ENCODE measurements around the gene C6orf47. TPM values are rescaled to one million over a fixed set of nuclear protein-coding genes. Genes with fewer than 3 reads are reported as not detected.

Gene C6orf47
- polyA plus RNA-seq, 2 donors: 20.6 to 21.1 TPM

DNA sequence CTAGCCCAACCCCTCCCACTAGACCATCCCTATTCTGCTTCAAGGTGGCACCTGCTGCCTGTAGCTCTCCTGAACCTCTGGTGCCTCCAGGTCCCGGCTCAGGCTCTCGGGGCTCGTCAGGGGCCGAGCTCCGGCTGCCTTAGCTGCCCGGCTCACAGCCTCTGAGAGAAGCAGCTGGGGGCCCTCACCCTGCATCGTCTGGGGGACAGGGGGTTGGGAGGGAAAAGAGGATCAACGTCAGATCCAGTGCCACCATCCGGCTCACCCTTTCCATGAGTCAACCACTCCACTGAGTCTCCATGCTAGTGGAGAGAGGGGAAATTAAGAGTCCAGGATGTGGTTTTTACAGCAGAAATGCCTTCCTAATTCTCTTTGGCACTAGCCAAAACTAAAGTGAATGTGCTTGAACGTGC lies 21.1 kb downstream of the C6orf47 start:
- H3K4me1 ChIP-seq (ENCODE audit: control insufficient read depth in 2 of 2, insufficient read depth in 2 of 2, low read length in 1 of 2): no peaks in the 10 kb centered on the region
- H3K36me3 ChIP-seq (ENCODE audit: control insufficient read depth in 2 of 2, insufficient read depth in 2 of 2, low read length in 1 of 2): peaks cover 65 to 66% of the 10 kb centered on the region in 2 donors
- no peaks in the 10 kb centered on the region for H3K27me3 ChIP-seq (ENCODE audit: control insufficient read depth in 1 of 2, insufficient read depth in 2 of 2, low read length in 2 of 2)
- 73 to 78% methylated on average over 10 of the region's 10 CpGs for WGBS, 2 donors
- H3K27ac ChIP-seq (ENCODE audit: low read depth in 2 of 2, low read length in 1 of 2): peak overlapping the region in 1 of 2 donors; percentile 8
- no peak overlapping the region for H3K4me3 ChIP-seq (ENCODE audit: low read depth in 1 of 2, low read length in 2 of 2)
- H3K9me3 ChIP-seq (ENCODE audit: control insufficient read depth in 2 of 2, insufficient read depth in 1 of 2, low read depth in 1 of 2, low read length in 1 of 2): no peaks in the 10 kb centered on the region

DNA sequence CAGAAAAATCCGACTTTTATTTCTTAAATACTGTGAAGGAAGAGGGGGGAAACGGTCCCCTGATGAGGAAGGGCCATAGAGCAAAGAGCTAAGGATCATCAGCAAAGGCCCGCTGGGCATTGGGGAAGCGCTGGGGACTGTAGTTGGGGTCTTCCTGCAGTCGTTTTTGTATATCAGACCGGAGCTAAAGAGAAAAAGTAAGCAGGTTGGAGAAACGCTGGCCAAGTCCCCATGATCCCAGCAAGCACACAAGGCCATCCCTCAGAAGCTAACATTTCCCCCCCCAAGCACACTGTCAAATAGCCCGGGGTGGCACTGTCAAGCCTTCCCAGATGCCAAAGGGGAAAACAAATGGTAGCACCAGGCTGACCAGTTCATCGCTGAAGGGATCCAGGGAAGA lies 21.5 kb downstream of the C6orf47 start:
- WGBS, 2 donors: 76 to 82% methylated on average over 9 of the region's 9 CpGs

DNA sequence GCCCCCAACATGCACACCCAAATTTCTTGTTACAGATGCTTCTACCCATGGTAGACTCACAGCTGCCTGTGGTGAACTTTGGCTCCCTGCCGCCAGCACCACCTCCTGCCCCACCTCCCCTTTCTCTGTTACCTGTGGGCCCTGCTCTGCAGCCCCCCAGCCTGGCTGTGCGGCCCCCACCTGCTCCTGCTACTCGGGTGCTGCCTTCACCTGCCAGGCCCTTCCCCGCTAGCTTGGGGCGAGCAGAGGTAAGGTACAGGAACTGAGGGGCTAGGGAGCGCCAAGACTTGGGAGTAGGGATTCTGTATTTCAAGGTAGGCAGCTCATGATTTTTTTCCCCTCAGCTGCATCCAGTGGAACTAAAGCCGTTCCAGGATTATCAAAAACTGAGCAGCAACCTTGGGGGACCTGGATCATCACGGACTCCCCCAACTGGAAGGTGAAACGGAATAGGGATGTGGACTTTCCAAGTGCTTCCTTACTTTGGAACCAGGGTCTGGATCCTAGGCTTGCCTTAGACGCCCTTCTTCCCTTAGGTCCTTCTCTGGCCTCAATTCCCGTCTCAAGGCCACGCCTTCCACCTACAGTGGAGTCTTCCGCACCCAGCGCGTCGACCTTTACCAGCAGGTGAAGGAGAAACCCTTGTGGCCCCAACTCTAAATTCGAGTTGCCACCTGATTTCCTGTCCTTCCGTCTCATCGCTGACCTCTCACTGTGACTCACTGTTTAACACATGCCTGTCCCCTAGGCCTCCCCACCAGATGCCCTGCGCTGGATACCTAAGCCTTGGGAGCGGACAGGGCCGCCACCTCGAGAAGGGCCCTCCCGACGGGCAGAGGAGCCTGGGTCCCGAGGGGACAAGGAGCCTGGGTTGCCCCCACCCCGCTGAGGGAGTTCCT lies 23.6 kb downstream of the C6orf47 start:
- H3K27ac ChIP-seq (ENCODE audit: low read depth in 2 of 2, low read length in 1 of 2): no peak overlapping the region
- peaks cover 55 to 67% of the 10 kb centered on the region in 2 donors for H3K36me3 ChIP-seq (ENCODE audit: control insufficient read depth in 2 of 2, insufficient read depth in 2 of 2, low read length in 1 of 2)
- H3K27me3 ChIP-seq (ENCODE audit: control insufficient read depth in 1 of 2, insufficient read depth in 2 of 2, low read length in 2 of 2): no peaks in the 10 kb centered on the region
- 77% methylated on average over 27 of the region's 27 CpGs for WGBS, 2 donors
- no peaks in the 10 kb centered on the region for H3K9me3 ChIP-seq (ENCODE audit: control insufficient read depth in 2 of 2, insufficient read depth in 1 of 2, low read depth in 1 of 2, low read length in 1 of 2)
- H3K4me1 ChIP-seq (ENCODE audit: control insufficient read depth in 2 of 2, insufficient read depth in 2 of 2, low read length in 1 of 2): no peaks in the 10 kb centered on the region
- H3K4me3 ChIP-seq (ENCODE audit: low read depth in 1 of 2, low read length in 2 of 2): no peak overlapping the region

More for the DNA sequence above, 21.5 kb downstream of the C6orf47 start:
- Histone ChIP-seq H3K4me3 (ENCODE audit: low read depth in 1 of 2, low read length in 2 of 2) (no peak overlapping the region), H3K36me3 (ENCODE audit: control insufficient read depth in 2 of 2, insufficient read depth in 2 of 2, low read length in 1 of 2) (peaks cover 64 to 66% of the 10 kb centered on the region in 2 donors), H3K4me1 (ENCODE audit: control insufficient read depth in 2 of 2, insufficient read depth in 2 of 2, low read length in 1 of 2) (no peaks in the 10 kb centered on the region), H3K27ac (ENCODE audit: low read depth in 2 of 2, low read length in 1 of 2) (peak overlapping the region in 1 of 2 donors; percentile 8), H3K27me3 (ENCODE audit: control insufficient read depth in 1 of 2, insufficient read depth in 2 of 2, low read length in 2 of 2) (no peaks in the 10 kb centered on the region), H3K9me3 (ENCODE audit: control insufficient read depth in 2 of 2, insufficient read depth in 1 of 2, low read depth in 1 of 2, low read length in 1 of 2) (no peaks in the 10 kb centered on the region)

DNA sequence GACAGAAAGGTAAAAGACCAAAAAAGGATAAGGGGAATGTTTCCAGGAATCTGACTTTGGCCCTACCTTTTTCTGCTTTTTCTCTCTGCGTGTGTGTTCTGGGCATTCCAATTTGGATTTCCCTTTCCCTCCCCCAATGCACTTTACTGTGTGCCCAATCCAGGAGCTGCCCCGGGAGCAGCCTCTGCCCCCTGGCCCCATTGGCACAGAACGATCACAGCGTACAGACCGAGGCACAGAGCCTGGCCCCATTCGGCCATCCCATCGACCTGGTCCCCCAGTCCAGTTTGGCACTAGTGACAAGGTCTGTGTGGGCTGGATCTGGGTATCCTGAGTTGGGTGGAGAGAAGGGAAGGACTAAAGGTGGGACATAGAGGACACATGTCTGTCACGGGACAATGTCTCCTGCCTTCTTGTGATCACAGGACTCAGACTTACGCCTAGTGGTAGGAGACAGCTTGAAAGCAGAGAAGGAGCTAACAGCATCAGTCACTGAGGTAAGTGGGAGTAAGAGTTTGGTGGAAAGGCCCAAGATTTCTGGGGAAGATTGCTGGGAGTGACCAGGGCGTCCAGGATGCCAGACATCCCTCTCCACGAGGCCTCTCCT lies 25.5 kb downstream of the C6orf47 start:
- Histone ChIP-seq H3K4me3 (ENCODE audit: low read depth in 1 of 2, low read length in 2 of 2) (no peak overlapping the region), H3K9me3 (ENCODE audit: control insufficient read depth in 2 of 2, insufficient read depth in 1 of 2, low read depth in 1 of 2, low read length in 1 of 2) (no peaks in the 10 kb centered on the region), H3K4me1 (ENCODE audit: control insufficient read depth in 2 of 2, insufficient read depth in 2 of 2, low read length in 1 of 2) (no peaks in the 10 kb centered on the region), H3K27me3 (ENCODE audit: control insufficient read depth in 1 of 2, insufficient read depth in 2 of 2, low read length in 2 of 2) (no peaks in the 10 kb centered on the region), H3K36me3 (ENCODE audit: control insufficient read depth in 2 of 2, insufficient read depth in 2 of 2, low read length in 1 of 2) (peaks cover 43 to 68% of the 10 kb centered on the region in 2 donors), H3K27ac (ENCODE audit: low read depth in 2 of 2, low read length in 1 of 2) (no peak overlapping the region)
- WGBS, 2 donors: 79 to 81% methylated on average over 11 of the region's 11 CpGs

DNA sequence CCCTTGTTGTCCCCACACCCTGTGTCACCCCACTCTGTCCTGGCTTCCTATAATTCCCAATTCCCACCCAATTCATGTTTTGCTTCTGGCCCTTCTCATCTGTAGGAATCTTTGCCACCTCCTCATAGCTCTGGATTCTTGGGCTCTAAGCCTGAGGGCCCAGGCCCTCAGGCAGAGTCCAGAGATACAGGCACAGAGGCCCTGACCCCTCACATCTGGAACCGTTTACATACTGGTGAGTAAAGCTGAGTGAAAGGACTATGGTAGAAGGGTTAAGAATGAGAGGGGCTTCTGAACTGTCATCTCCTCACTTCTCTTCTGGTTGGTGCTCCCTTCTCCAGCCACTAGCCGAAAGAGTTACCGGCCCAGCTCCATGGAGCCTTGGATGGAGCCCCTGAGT lies 26.4 kb downstream of the C6orf47 start:
- Histone ChIP-seq H3K4me3 (ENCODE audit: low read depth in 1 of 2, low read length in 2 of 2) (no peak overlapping the region), H3K9me3 (ENCODE audit: control insufficient read depth in 2 of 2, insufficient read depth in 1 of 2, low read depth in 1 of 2, low read length in 1 of 2) (no peaks in the 10 kb centered on the region), H3K36me3 (ENCODE audit: control insufficient read depth in 2 of 2, insufficient read depth in 2 of 2, low read length in 1 of 2) (peaks cover 41 to 61% of the 10 kb centered on the region in 2 donors), H3K27me3 (ENCODE audit: control insufficient read depth in 1 of 2, insufficient read depth in 2 of 2, low read length in 2 of 2) (no peaks in the 10 kb centered on the region), H3K4me1 (ENCODE audit: control insufficient read depth in 2 of 2, insufficient read depth in 2 of 2, low read length in 1 of 2) (no peaks in the 10 kb centered on the region), H3K27ac (ENCODE audit: low read depth in 2 of 2, low read length in 1 of 2) (no peak overlapping the region)
- 88 to 89% methylated on average over 3 of the region's 3 CpGs for WGBS, 2 donors

DNA sequence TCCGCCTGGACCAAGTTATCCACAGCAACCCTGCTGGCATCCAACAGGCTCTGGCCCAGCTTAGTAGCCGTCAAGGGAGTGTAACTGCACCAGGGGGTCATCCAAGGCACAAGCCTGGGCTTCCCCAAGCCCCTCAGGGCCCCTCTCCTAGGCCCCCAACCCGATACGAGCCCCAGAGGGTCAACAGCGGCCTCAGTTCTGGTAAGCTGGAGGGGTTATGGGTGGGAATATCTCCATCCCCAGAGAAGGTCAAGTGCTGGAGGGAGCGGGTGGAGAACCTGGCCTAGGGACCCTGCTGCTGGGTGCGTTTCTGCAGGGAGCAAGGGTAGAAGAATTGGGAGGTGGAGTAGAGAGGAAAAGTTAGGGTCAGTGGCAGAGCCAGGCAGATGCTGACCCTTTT lies 27.1 kb downstream of the C6orf47 start:
- Histone ChIP-seq H3K4me3 (ENCODE audit: low read depth in 1 of 2, low read length in 2 of 2) (no peak overlapping the region), H3K4me1 (ENCODE audit: control insufficient read depth in 2 of 2, insufficient read depth in 2 of 2, low read length in 1 of 2) (no peaks in the 10 kb centered on the region), H3K27ac (ENCODE audit: low read depth in 2 of 2, low read length in 1 of 2) (no peak overlapping the region), H3K27me3 (ENCODE audit: control insufficient read depth in 1 of 2, insufficient read depth in 2 of 2, low read length in 2 of 2) (no peaks in the 10 kb centered on the region), H3K36me3 (ENCODE audit: control insufficient read depth in 2 of 2, insufficient read depth in 2 of 2, low read length in 1 of 2) (peaks cover 38 to 61% of the 10 kb centered on the region in 2 donors), H3K9me3 (ENCODE audit: control insufficient read depth in 2 of 2, insufficient read depth in 1 of 2, low read depth in 1 of 2, low read length in 1 of 2) (no peaks in the 10 kb centered on the region)
- WGBS, 2 donors: 88 to 91% methylated on average over 7 of the region's 7 CpGs

DNA sequence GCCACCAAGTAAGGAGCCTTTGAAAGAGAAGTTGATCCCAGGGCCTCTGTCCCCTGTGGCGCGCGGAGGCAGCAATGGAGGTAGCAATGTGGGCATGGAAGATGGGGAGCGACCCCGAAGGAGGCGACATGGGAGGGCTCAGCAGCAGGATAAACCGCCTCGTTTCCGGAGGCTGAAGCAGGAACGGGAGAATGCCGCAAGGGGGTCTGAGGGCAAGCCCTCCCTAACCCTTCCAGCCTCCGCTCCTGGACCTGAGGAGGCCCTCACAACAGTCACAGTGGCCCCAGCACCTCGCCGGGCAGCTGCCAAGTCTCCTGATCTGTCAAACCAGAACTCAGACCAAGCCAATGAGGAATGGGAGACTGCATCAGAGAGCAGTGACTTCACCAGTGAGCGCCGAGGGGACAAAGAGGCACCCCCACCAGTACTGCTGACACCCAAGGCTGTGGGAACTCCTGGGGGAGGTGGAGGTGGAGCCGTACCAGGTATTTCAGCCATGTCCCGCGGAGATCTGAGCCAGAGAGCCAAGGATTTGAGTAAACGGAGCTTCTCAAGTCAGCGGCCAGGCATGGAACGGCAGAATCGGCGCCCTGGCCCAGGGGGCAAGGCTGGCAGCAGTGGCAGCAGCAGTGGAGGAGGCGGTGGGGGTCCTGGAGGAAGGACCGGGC lies 28.2 kb downstream of the C6orf47 start:
- no peaks in the 10 kb centered on the region for H3K27me3 ChIP-seq (ENCODE audit: control insufficient read depth in 1 of 2, insufficient read depth in 2 of 2, low read length in 2 of 2)
- WGBS, 2 donors: 89 to 91% methylated on average over 26 of the region's 26 CpGs
- H3K4me3 ChIP-seq (ENCODE audit: low read depth in 1 of 2, low read length in 2 of 2): no peak overlapping the region
- H3K9me3 ChIP-seq (ENCODE audit: control insufficient read depth in 2 of 2, insufficient read depth in 1 of 2, low read depth in 1 of 2, low read length in 1 of 2): no peaks in the 10 kb centered on the region
- H3K27ac ChIP-seq (ENCODE audit: low read depth in 2 of 2, low read length in 1 of 2): no peak overlapping the region
- H3K36me3 ChIP-seq (ENCODE audit: control insufficient read depth in 2 of 2, insufficient read depth in 2 of 2, low read length in 1 of 2): peaks cover 43 to 67% of the 10 kb centered on the region in 2 donors
- no peaks in the 10 kb centered on the region for H3K4me1 ChIP-seq (ENCODE audit: control insufficient read depth in 2 of 2, insufficient read depth in 2 of 2, low read length in 1 of 2)

DNA sequence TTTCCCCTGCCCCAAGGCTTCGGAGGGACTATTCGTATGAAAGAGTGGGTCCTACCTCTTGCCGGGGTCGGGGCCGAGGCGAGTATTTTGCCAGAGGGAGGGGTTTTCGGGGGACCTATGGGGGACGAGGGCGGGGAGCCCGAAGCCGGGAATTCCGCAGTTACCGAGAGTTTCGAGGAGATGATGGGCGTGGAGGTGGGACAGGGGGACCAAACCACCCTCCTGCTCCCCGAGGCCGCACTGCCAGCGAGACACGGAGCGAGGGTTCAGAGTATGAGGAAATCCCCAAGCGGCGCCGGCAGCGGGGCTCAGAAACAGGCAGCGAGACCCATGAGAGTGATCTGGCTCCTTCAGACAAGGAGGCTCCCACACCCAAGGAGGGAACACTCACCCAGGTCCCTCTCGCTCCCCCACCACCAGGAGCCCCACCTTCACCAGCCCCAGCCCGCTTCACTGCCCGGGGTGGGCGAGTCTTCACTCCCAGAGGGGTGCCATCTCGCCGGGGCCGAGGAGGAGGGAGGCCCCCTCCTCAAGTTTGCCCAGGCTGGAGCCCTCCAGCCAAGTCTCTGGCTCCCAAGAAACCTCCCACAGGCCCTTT lies 28.8 kb downstream of the C6orf47 start:
- Histone ChIP-seq H3K27me3 (ENCODE audit: control insufficient read depth in 1 of 2, insufficient read depth in 2 of 2, low read length in 2 of 2) (no peaks in the 10 kb centered on the region), H3K4me1 (ENCODE audit: control insufficient read depth in 2 of 2, insufficient read depth in 2 of 2, low read length in 1 of 2) (no peaks in the 10 kb centered on the region), H3K36me3 (ENCODE audit: control insufficient read depth in 2 of 2, insufficient read depth in 2 of 2, low read length in 1 of 2) (peaks cover 42 to 67% of the 10 kb centered on the region in 2 donors), H3K9me3 (ENCODE audit: control insufficient read depth in 2 of 2, insufficient read depth in 1 of 2, low read depth in 1 of 2, low read length in 1 of 2) (no peaks in the 10 kb centered on the region), H3K4me3 (ENCODE audit: low read depth in 1 of 2, low read length in 2 of 2) (no peak overlapping the region), H3K27ac (ENCODE audit: low read depth in 2 of 2, low read length in 1 of 2) (no peak overlapping the region)
- WGBS, 2 donors: 85 to 86% methylated on average over 32 of the region's 32 CpGs

DNA sequence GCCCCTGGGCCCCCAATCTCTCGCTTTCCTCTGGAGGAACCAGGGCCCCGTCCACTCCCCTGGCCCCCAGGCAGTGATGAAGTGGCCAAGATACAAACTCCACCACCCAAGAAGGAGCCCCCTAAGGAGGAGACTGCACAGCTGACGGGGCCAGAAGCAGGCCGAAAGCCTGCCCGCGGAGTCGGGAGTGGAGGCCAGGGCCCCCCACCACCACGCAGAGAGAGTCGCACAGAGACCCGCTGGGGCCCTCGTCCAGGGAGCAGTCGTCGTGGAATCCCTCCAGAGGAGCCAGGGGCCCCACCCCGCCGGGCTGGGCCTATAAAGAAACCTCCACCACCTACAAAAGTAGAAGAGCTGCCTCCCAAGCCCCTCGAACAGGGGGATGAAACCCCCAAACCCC lies 29.4 kb downstream of the C6orf47 start:
- Histone ChIP-seq H3K4me1 (ENCODE audit: control insufficient read depth in 2 of 2, insufficient read depth in 2 of 2, low read length in 1 of 2) (no peaks in the 10 kb centered on the region), H3K4me3 (ENCODE audit: low read depth in 1 of 2, low read length in 2 of 2) (no peak overlapping the region), H3K9me3 (ENCODE audit: control insufficient read depth in 2 of 2, insufficient read depth in 1 of 2, low read depth in 1 of 2, low read length in 1 of 2) (no peaks in the 10 kb centered on the region), H3K36me3 (ENCODE audit: control insufficient read depth in 2 of 2, insufficient read depth in 2 of 2, low read length in 1 of 2) (peaks cover 37 to 68% of the 10 kb centered on the region in 2 donors), H3K27ac (ENCODE audit: low read depth in 2 of 2, low read length in 1 of 2) (no peak overlapping the region), H3K27me3 (ENCODE audit: control insufficient read depth in 1 of 2, insufficient read depth in 2 of 2, low read length in 2 of 2) (no peaks in the 10 kb centered on the region)
- WGBS, 2 donors: 86 to 89% methylated on average over 12 to 16 of the region's 16 CpGs
